SW 1271 (cell line): ENCODE results near the gene JPH3.
"Not testable (repeated sequence)": the region's sequence is repeated elsewhere in the genome, so short reads cannot be mapped to it uniquely, and the experiment has no call there.

Experiments
- DNase-seq, 2 experiments: peaks; one replicate each; lab custom pipeline; 2025; lab: John Stamatoyannopoulos, UW

JPH3 gene

DNA sequence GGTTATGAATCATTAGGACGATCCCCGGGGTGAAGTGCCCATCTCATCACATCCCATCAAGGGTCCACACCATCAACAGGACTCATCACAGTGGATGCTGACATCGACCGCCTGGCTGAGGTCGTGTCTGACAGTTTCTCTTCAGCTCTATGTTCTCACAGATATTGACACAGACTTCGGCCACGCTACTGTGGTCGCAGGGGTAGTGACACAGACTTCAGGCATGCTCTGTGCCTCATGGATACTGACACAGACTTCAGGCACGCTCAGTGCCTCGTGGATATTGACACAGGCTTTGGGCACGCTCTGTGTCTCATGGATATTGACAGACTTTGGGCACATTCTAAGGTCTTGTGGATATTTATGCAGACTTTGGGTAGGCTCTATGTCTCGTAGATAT, 113.3 kb downstream of the JPH3 start:
- DNase-seq = no peak

- DNase-seq = not testable (repeated sequence)
These were observed 116.5 kb downstream of the JPH3 start for GRCh38 chr16:87718831-87719230.

- no peak for DNase-seq
These were observed 118.1 kb downstream of the JPH3 start for GRCh38 chr16:87720446-87720845.

GRCh38 chr16:87721622-87722585, 119.6 kb downstream of the JPH3 start:
- no peak for DNase-seq

- DNase-seq = no peak
These were observed 120.4 kb downstream of the JPH3 start for GRCh38 chr16:87722590-87723225.

DNA sequence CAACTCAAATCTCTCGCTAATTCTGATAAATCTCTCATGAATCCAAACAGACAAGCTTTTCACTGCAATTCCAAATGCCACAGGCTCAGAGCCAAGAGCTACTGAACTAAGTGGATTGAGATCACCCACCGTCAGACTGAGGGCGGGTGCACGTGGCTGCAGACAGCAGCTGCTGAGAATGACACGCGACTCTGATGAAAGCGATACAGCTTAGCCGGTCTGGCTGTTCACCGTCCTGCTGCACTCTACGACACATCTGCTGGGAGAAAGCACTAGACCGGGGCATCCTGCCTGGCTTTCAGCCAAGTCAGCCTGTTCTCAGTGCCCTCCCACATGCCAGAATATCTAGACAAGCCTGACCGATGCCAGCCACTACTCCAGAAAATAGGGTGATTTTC, 120.9 kb downstream of the JPH3 start:
- DNase-seq = no peak

GRCh38 chr16:87724490-87725291, 122.4 kb downstream of the JPH3 start:
- no peak for DNase-seq

- DNase-seq = no peak
These were observed 123.4 kb downstream of the JPH3 start for GRCh38 chr16:87725596-87726235.

DNA sequence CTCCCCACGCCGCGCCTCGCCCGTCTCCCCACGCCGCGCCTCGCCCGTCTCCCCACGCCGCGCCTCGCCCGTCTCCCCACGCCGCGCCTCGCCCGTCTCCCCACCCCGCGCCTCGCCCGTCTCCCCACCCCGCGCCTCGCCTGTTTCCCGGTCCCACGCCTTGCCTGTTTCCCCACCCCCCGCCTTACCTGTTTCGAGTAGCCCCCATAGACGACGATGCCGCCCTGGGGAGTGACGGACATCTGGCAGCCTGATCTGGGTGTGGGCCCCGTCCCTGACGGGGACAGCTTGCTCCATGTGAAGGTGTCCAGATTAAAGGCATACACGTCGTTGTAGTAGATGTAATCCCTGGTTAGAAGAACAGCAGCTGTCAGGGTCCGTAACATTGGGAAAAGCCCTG, 124.3 kb downstream of the JPH3 start:
- DNase-seq = not testable (repeated sequence)

DNA sequence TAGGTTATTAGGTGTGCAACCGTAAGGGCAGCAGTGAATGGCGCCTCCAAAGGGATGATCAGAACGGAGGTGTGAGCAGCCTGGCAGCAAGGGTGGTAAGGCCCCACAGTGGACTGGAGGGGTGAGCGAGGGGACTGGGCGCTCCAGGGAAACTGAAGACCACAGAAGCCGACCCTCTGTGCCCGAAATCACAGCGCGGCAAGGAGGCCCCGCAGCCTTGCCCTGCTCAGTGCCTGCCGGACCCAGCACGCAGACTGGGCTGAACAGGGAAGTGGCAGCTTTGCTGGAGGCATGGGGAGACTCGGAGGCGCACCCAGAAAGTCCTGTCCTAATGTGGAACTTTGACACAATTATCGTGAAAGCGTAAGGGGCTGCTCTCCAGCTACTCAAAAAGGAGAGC, 125.0 kb downstream of the JPH3 start:
- no peak for DNase-seq

DNA sequence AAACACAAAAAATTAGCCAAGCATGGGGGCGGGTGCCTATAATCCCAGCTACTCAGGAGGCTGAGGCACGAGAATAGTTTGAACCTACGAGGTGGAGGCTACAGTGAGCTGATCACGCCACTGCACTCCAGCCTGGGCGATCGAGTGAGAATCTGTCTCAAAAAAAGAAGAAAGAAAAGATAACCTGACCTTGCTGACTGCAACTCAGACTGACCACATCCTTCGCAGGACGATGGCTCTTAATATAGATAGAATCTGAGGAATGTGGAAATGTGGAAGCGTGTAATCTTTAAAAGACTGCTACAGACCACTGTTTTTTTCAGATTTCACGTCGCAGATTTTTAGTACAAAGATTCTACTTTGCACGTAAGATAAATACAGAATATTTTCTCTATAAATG, 125.7 kb downstream of the JPH3 start:
- DNase-seq = no peak

DNA sequence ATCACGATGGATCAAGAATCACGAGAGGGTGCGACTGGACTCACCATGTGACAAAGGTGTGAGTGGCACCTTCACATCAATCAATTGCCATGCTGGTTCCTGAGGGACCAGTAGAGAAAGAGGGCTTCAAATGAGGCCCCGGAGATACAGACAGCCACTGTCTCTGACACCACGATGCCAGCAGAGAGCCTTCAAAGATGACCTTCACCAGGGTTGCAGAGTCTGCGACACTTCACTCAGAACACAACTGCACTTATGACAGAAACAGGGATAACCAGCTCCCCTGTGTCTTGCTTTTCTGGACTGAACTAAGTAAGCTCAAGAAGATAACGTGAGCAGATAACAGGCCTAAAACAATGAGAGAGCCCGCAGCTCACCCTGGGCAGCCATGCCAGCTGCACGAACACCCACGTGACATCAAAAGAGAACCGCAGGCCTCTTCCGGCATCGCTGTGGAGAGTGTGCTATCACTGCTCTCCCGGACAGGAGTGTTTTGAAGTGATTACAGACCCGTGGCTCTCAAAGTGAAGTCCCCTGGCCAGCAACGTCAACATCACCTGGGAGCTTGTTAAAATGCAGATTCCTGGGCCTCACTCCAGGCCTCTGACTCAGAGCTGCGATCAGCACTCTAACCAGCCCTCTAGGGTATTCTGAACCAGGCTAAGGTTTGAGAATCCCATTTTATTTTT, 127.1 kb downstream of the JPH3 start:
- DNase-seq = no peak

DNA sequence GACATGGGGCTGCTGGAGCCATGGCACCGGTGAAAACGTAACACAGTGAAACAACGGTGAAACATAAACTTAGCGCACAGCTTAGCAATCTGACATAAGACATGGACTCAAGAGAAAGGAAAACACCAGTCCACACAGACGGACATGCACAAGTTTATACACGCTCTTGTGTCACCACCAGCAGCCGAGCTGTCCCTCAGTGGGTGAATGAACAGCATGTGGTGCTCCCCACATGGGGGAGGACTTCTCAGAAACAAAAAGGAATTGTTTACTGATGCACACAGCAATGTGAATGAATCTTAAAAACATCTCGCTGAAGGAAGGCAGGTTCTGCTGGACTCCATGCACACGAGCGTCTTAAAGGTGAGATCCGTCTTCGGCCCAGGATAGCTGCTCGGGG, 129.3 kb downstream of the JPH3 start:
- DNase-seq = no peak

GRCh38 chr16:87733190-87733589, 130.9 kb downstream of the JPH3 start:
- DNase-seq = no peak

DNA sequence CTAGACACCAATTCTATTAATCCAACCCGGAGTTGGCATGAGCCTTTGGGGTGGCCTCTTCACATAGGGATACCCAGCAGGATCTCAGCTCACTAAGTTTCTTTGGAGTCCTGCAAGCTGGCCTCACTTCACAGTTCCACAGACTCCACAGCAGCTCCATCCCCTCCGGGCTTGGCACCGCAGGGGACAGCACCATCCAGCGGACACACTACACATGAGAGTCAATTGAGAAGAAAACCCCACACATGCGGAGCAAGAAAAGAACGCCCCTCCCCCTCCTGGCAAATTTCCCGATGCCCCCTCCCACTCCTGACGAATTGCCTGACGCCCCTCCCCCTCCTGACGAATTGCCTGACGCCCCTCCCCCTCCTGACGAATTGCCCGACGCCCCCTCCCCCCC, 132.3 kb downstream of the JPH3 start:
- no peak for DNase-seq

DNA sequence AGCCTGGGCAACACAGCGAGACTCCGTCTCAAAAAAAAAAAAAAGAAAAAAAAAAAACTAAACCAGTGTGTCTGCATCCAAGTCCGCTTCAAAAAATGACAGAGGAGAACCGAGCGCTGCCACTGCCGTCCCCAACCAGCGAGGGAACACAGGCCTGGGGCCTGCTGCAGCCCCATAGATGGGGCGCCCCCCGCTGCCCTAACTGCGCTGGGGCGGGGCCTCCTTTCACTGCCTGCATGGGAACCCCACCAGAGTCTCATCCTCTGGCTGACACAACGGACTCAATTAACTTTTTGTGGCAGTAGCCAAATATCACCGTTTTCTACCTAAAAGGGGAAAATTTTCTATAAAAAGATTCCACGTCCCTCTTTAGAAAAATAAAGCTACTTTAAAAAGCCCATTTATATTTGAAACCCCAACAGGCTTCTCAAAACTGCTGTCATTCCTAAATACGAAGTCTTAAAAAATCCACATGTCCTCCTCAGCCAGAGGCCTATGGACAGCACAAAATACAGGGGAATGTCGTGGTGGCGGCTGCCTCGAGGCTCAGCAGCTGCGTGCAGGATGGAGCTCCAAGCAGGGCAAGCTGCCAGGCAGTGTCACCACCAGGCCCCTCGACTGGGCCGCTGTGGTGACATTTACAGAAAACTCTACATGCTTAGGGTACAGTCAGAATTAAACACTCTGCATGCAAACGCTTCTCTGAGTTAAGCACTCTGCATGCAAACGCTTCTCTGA, 133.1 kb downstream of the JPH3 start:
- no peak for DNase-seq

- DNase-seq = no peak
These were observed 133.7 kb downstream of the JPH3 start for GRCh38 chr16:87736008-87736382.

GRCh38 chr16:87739801-87740200, 137.5 kb downstream of the JPH3 start:
- DNase-seq = no peak

- no peak for DNase-seq
These were observed 138.1 kb downstream of the JPH3 start for GRCh38 chr16:87740441-87740840.

- DNase-seq = no peak
These were observed 138.7 kb downstream of the JPH3 start for GRCh38 chr16:87740909-87741424.
